MCF 10A (cell line): ENCODE measurements around the gene MACF1. TPM values are rescaled to one million over a fixed set of nuclear protein-coding genes. Genes with fewer than 3 reads are reported as not detected.

ENCODE experiments used
- BruUV-seq: library from RNA; stranded (reverse); fragments of 400-500 nt; replicated peaks from 2 replicates; lab custom pipeline; 2021; lab: Mats Ljungman, UMichigan
- CTCF ChIA-PET: fragments of 300-600 bp; sonication (Branson Sonifier 250); formaldehyde crosslinking; extraction: SDS; loops from one replicate; lab custom pipeline; 2021; ENCODE audit warnings: antibody characterized with exemption, inconsistent platforms; lab: Yijun Ruan, JAX
- POLR2A ChIA-PET: fragments of 300-600, 350-650 bp; sonication (Branson Sonifier 250); formaldehyde crosslinking; extraction: SDS; loops from one replicate; lab custom pipeline; 2020; ENCODE audit warnings: antibody characterized with exemption, inconsistent platforms; lab: Yijun Ruan, JAX
- DNase-seq: peaks from one replicate; pipeline ENCODE4 v3.0.0-alpha.2; 2018; ENCODE audit not compliant: unreplicated experiment
- H3K27ac Mint-ChIP-seq: one replicate; pipeline ENCODE4 v1.8.0; 2022; ENCODE audit warnings: mild to moderate bottlenecking, low read depth, mixed read lengths; ENCODE audit not compliant: unreplicated experiment
- H3K27me3 Mint-ChIP-seq: one replicate; pipeline ENCODE4 v1.8.0; 2022; ENCODE audit warnings: mixed read lengths; ENCODE audit not compliant: insufficient read depth, unreplicated experiment
- H3K36me3 Mint-ChIP-seq: one replicate; pipeline ENCODE4 v1.8.0; 2022; ENCODE audit warnings: mild to moderate bottlenecking, moderate library complexity, mixed read lengths; ENCODE audit not compliant: insufficient read depth, unreplicated experiment
- H3K4me1 Mint-ChIP-seq: one replicate; pipeline ENCODE4 v1.8.0; 2022; ENCODE audit warnings: mixed read lengths; ENCODE audit not compliant: insufficient read depth, unreplicated experiment
- H3K4me3 Mint-ChIP-seq: one replicate; pipeline ENCODE4 v1.8.0; 2022; ENCODE audit warnings: mild to moderate bottlenecking, moderate library complexity, mixed read lengths; ENCODE audit not compliant: unreplicated experiment
- H3K9me3 Mint-ChIP-seq: one replicate; pipeline ENCODE4 v1.8.0; 2022; ENCODE audit warnings: mixed read lengths; ENCODE audit not compliant: unreplicated experiment
- CTCF ChIP-seq: fragments of 200-600 bp; IDR thresholded peaks from one replicate; pipeline ENCODE4 v1.8.0; 2022; ENCODE audit warnings: antibody characterized with exemption, mild to moderate bottlenecking; ENCODE audit not compliant: unreplicated experiment
- intact Hi-C: fragments of 100-400 bp; cut with micrococcal nuclease; formaldehyde crosslinking; loops from 2 replicates; pipeline ENCODE4 v1.14.1; 2022
- total RNA-seq: library from RNA; stranded (reverse); gene quantifications from 2 replicates; pipeline ENCODE4 v1.2.3, GENCODE V29; 2022

MACF1 gene
- total RNA-seq, 1 experiment from 2014 or later, result 188 TPM

DNA sequence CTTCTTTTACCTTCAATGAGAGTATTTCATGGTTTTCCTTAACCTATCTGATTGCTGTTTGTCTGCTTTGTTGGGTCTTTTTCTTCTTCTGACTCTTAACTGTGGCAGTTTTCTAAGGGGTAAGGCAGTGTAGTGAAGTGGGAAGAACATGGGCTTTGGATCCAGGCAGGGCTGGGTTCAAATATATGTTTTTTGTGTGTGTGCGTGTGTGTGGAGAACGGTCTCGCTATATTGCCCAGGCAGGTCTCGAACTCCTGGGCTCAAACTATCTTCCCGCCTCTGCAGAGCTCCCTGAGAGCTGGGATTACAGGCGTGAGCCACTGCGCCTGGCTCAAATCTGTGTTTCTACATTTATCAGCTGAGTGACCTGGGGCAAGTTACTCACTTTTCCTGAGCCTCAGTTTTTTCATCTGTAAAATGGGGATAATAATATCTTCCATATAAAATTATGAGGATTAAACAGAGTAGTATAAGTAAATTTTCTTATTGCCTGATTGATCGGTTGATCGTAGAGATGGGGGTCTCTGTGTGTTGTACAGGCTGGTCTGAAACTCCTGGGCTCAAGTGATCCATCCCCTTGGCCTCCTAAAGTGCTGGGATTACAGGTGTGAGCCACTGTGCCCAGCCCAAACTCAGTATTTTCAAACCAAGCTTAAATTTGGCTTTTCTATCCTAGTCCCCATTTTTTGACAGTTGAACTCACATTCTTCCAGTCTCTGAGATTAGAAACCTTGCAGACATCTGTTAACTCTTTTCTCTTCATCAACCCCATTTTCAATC, 36.0 kb upstream of the MACF1 start:
- Mint-ChIP-seq H3K27me3 (no peaks in the 10 kb centered on the region), H3K4me1 (peaks cover 23% of the 10 kb centered on the region), H3K9me3 (no peaks in the 10 kb centered on the region), H3K36me3 (peaks cover 5% of the 10 kb centered on the region), H3K4me3 (no peak overlapping the region), H3K27ac (no peak overlapping the region)
- intact Hi-C loops, result no loop called here
- no TSS peak for BruUV-seq
- DNase-seq, result no peak
- POLR2A ChIA-PET, result interaction anchor here (0.7 to 1.7 kb wide), 7 partner anchors 9 to 40 kb away, joined by 3 to 7 read pairs (median 4); no protein-coding TSS in a partner anchor
- CTCF ChIA-PET, result interaction anchor here (0.6 to 3.8 kb wide), 5 partner anchors 11 to 438 kb away, joined by 3 to 17 read pairs (median 3); no protein-coding TSS in a partner anchor
- TF ChIP-seq CTCF, result no peak

GRCh38 chr1:39170731-39171667, 33.5 kb upstream of the MACF1 start:
- TF ChIP-seq CTCF, result no peak
- H3K9me3 Mint-ChIP-seq, result no peaks in the 10 kb centered on the region
- no peak for DNase-seq
- H3K27ac Mint-ChIP-seq, result peak overlapping the region; percentile 50
- intact Hi-C loops, result no loop called here
- H3K27me3 Mint-ChIP-seq, result no peaks in the 10 kb centered on the region
- BruUV-seq, result no TSS peak
- POLR2A ChIA-PET, result interaction anchor here (1.0 to 2.8 kb wide), 5 partner anchors 10 to 65 kb away, joined by 3 to 10 read pairs (median 5); no protein-coding TSS in a partner anchor
- H3K4me1 Mint-ChIP-seq, result peaks cover 32% of the 10 kb centered on the region
- CTCF ChIA-PET, result interaction anchor here (1.0 kb wide), 1 partner anchor 58 kb away, joined by 4 read pairs; no protein-coding TSS in a partner anchor
- H3K36me3 Mint-ChIP-seq, result peaks cover 5% of the 10 kb centered on the region
- no peak overlapping the region for H3K4me3 Mint-ChIP-seq

GRCh38 chr1:39173119-39173994, 31.1 kb upstream of the MACF1 start:
- TF ChIP-seq CTCF, result peak; percentile 12
- BruUV-seq, result no TSS peak
- H3K27me3 Mint-ChIP-seq, result no peaks in the 10 kb centered on the region
- DNase-seq, result no peak
- H3K9me3 Mint-ChIP-seq, result no peaks in the 10 kb centered on the region
- ChIA-PET CTCF (interaction anchor here (0.6 to 1.1 kb wide), 9 partner anchors 13 to 238 kb away, joined by 3 to 5 read pairs (median 3); no protein-coding TSS in a partner anchor), POLR2A (interaction anchor here (0.8 to 1.7 kb wide), 9 partner anchors 10 to 70 kb away, joined by 3 to 7 read pairs (median 4); no protein-coding TSS in a partner anchor)
- no peaks in the 10 kb centered on the region for H3K36me3 Mint-ChIP-seq
- H3K4me1 Mint-ChIP-seq, result peaks cover 28% of the 10 kb centered on the region
- peak overlapping the region; percentile 90 for H3K27ac Mint-ChIP-seq
- no peak overlapping the region for H3K4me3 Mint-ChIP-seq
- intact Hi-C loops, result no loop called here
